ENCODE measurements around the gene EME1.
A peak's percentile ranks its signal among the peaks of the same experiment; 100 is the strongest.
"Not testable (repeated sequence)": the region's sequence is repeated elsewhere in the genome, so short reads cannot be mapped to it uniquely, and the experiment has no call there.

The EME1 gene

GRCh38 chr17:50372758-50373556, at the start of gene EME1, which contains the start of gene MRPL27:
Gene EME1 (plus strand): TSS chr17:50373229. CDS start chr17:50375209, 1,980 bp downstream.
Gene MRPL27 (minus strand): TSS chr17:50373184. CDS start chr17:50373170, 14 bp downstream.
- peak; percentile 92 to 95 for DNase-seq

- DNase-seq: no peak
Measured at GRCh38 chr17:50325906-50326305, 47.1 kb upstream of the EME1 start.

- no peak for DNase-seq
Measured at GRCh38 chr17:50326831-50327364, 46.1 kb upstream of the EME1 start.

- no peak for DNase-seq
Measured at GRCh38 chr17:50328363-50329325, 44.4 kb upstream of the EME1 start.

GRCh38 chr17:50329716-50330115, 43.3 kb upstream of the EME1 start:
- DNase-seq: no peak

GRCh38 chr17:50330151-50330775, 42.8 kb upstream of the EME1 start:
- no peak for DNase-seq

- DNase-seq: no peak
Measured at GRCh38 chr17:50331085-50331791, 41.8 kb upstream of the EME1 start.

GRCh38 chr17:50332196-50332595, 40.8 kb upstream of the EME1 start:
- DNase-seq: no peak

- not testable (repeated sequence) for DNase-seq
Measured at GRCh38 chr17:50333291-50334057, 39.6 kb upstream of the EME1 start.

GRCh38 chr17:50337956-50338355, 35.1 kb upstream of the EME1 start:
- DNase-seq: no peak

- DNase-seq: no peak
Measured at GRCh38 chr17:50338645-50339044, 34.4 kb upstream of the EME1 start.

GRCh38 chr17:50339381-50339780, 33.6 kb upstream of the EME1 start:
- no peak for DNase-seq

- DNase-seq: no peak
Measured at GRCh38 chr17:50344731-50345365, 28.2 kb upstream of the EME1 start.

GRCh38 chr17:50345432-50346312, 27.4 kb upstream of the EME1 start, which contains the start of gene XYLT2:
Gene XYLT2 (plus strand): TSS chr17:50346126. CDS start chr17:50346141, 15 bp downstream.
- DNase-seq: peak; percentile 87 to 88

GRCh38 chr17:50346313-50347116, 26.5 kb upstream of the EME1 start:
- DNase-seq: peak in 1 of 2 experiments; percentile 43

- no peak for DNase-seq
Measured at GRCh38 chr17:50347117-50347893, 25.7 kb upstream of the EME1 start.

GRCh38 chr17:50347894-50348291, 25.1 kb upstream of the EME1 start:
- DNase-seq: no peak
